Peyer's patch (tissue), 4 donors: Measurements from ENCODE around the gene LTBP2. TPM values are rescaled to one million over a fixed set of nuclear protein-coding genes. Genes with fewer than 3 reads are reported as not detected.
A peak's percentile ranks its signal among the peaks of the same experiment; 100 is the strongest.

ENCODE experiments used
- DNase-seq, 3 donors: peaks; one replicate each; pipeline ENCODE4 v3.0.0-alpha.2; 2017 to 2019
- H3K27ac ChIP-seq, 4 donors: fragments of 200-600 bp; sonication (generic); one replicate each; pipeline ENCODE4 v1.5.1; 2016 to 2019
- H3K27me3 ChIP-seq, 2 donors: fragments of 200-600 bp; sonication (generic); one replicate each; pipeline ENCODE4 v1.5.1; 2019
- H3K36me3 ChIP-seq, 3 donors: fragments of 200-600 bp; sonication (generic); one replicate each; pipeline ENCODE4 v1.5.1; 2016 to 2019
- H3K4me1 ChIP-seq, 4 donors: fragments of 200-600 bp; sonication (generic); one replicate each; pipeline ENCODE4 v1.5.1; 2016 to 2019
- H3K4me3 ChIP-seq, 4 donors: fragments of 200-600 bp; sonication (generic); 1 replicate in 3 of 4; 2 replicates in 1 of 4; pipeline ENCODE4 v1.5.1; 2016 to 2019; ENCODE audit warnings: mild to moderate bottlenecking in 1 of 4
- H3K9me3 ChIP-seq, 4 donors: fragments of 200-600 bp; sonication (generic); one replicate each; pipeline ENCODE4 v1.5.1; 2016 to 2019; ENCODE audit warnings: mild to moderate bottlenecking in 1 of 4
- POLR2A ChIP-seq, 2 donors: fragments of 450-650 bp; IDR thresholded peaks; one replicate each; pipeline ENCODE4 v1.5.1; 2017; ENCODE audit warnings: antibody characterized with exemption in 2 of 2, mild to moderate bottlenecking in 2 of 2, moderate library complexity in 2 of 2
- total RNA-seq, 4 donors: library from RNA; depleted of rRNA; stranded (reverse); fragments of >200 nt; gene quantifications; one replicate each; pipeline ENCODE4 v1.1.0, GENCODE V29; 2016
- TF ChIP-seq, protein P1 (sequence below), 6 experiments: fragments of 450-650 bp in 4 of 6; fragments of 200-600 bp in 2 of 6; sonication (generic) in 1 of 6; IDR thresholded peaks; one replicate each; pipeline ENCODE4 v1.5.1; 2017 to 2019; ENCODE audit warnings: antibody characterized with exemption in 6 of 6, mild to moderate bottlenecking in 3 of 6, moderate library complexity in 1 of 6

The LTBP2 gene
- total RNA-seq, 4 donors from 2014 or later = 10.7 to 34.7 (median 16.0) TPM

DNA sequence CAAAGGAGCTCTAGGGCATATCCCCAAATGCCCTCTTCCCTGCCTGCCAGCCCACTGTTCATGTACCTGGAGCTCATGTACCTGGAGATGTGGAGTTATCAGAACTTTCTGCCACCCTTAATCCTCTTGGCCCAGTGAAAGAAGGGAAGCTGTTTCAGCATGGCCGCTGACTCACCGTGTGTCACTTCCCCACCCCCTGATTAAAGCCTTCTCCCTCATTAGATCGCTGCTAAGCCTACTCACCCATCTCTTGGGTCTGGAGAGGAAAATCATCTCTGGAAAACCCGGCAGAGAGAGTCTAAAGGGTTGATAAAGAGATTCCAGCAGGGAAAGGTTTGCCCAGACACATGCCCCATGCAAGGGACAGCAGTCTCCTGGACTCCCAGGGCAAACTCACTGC, 4.5 kb upstream of the LTBP2 start:
- Histone ChIP-seq H3K4me1 (peaks cover 0 to 39% (median 11%) of the 10 kb centered on the region in 4 donors), H3K27ac (no peak overlapping the region), H3K9me3 (no peaks in the 10 kb centered on the region), H3K36me3 (no peaks in the 10 kb centered on the region), H3K4me3 (no peak overlapping the region), H3K27me3 (peaks cover 0 to 3% of the 10 kb centered on the region in 2 donors)
- TF ChIP-seq, protein P1, sequence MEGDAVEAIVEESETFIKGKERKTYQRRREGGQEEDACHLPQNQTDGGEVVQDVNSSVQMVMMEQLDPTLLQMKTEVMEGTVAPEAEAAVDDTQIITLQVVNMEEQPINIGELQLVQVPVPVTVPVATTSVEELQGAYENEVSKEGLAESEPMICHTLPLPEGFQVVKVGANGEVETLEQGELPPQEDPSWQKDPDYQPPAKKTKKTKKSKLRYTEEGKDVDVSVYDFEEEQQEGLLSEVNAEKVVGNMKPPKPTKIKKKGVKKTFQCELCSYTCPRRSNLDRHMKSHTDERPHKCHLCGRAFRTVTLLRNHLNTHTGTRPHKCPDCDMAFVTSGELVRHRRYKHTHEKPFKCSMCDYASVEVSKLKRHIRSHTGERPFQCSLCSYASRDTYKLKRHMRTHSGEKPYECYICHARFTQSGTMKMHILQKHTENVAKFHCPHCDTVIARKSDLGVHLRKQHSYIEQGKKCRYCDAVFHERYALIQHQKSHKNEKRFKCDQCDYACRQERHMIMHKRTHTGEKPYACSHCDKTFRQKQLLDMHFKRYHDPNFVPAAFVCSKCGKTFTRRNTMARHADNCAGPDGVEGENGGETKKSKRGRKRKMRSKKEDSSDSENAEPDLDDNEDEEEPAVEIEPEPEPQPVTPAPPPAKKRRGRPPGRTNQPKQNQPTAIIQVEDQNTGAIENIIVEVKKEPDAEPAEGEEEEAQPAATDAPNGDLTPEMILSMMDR (IDR thresholded peaks at IDR 0.05) = no peak
- no peak for TF ChIP-seq POLR2A (IDR thresholded peaks at IDR 0.05)
- DNase-seq = no peak

GRCh38 chr14:74615735-74616134, 3.7 kb upstream of the LTBP2 start:
- H3K4me1 ChIP-seq = peaks cover 0 to 42% (median 12%) of the 10 kb centered on the region in 4 donors

GRCh38 chr14:74614508-74615495, 2.8 kb upstream of the LTBP2 start:
- no peak overlapping the region for H3K4me3 ChIP-seq
- TF ChIP-seq, protein P1 (IDR thresholded peaks at IDR 0.05) = no peak
- TF ChIP-seq POLR2A (IDR thresholded peaks at IDR 0.05) = no peak
- H3K27ac ChIP-seq = no peak overlapping the region
- no peaks in the 10 kb centered on the region for H3K36me3 ChIP-seq
- H3K9me3 ChIP-seq = no peaks in the 10 kb centered on the region
- peaks cover 0 to 8% of the 10 kb centered on the region in 2 donors for H3K27me3 ChIP-seq
- no peak for DNase-seq
- H3K4me1 ChIP-seq = peaks cover 0 to 33% (median 12%) of the 10 kb centered on the region in 4 donors

More at GRCh38 chr14:74615735-74616134, 3.7 kb upstream of the LTBP2 start:
- Histone ChIP-seq H3K4me3 (no peak overlapping the region), H3K27me3 (peaks cover 0 to 8% of the 10 kb centered on the region in 2 donors), H3K27ac (no peak overlapping the region), H3K36me3 (no peaks in the 10 kb centered on the region), H3K9me3 (no peaks in the 10 kb centered on the region)
- no peak for TF ChIP-seq POLR2A (IDR thresholded peaks at IDR 0.05)
- TF ChIP-seq, protein P1 (IDR thresholded peaks at IDR 0.05) = no peak
- no peak for DNase-seq

- TF ChIP-seq, protein P1 (IDR thresholded peaks at IDR 0.05) = no peak
- no peak for TF ChIP-seq POLR2A (IDR thresholded peaks at IDR 0.05)
- Histone ChIP-seq H3K27ac (no peak overlapping the region), H3K27me3 (peaks cover 0 to 8% of the 10 kb centered on the region in 2 donors), H3K9me3 (no peaks in the 10 kb centered on the region), H3K4me1 (peaks cover 0 to 27% (median 8%) of the 10 kb centered on the region in 4 donors), H3K36me3 (no peaks in the 10 kb centered on the region), H3K4me3 (no peak overlapping the region)
- DNase-seq = no peak
Measured at GRCh38 chr14:74613211-74613914, 1.3 kb upstream of the LTBP2 start.

GRCh38 chr14:74612350-74613021, 449 bp upstream of the LTBP2 start:
- peak; percentile 74 to 91 (median 84) for DNase-seq
- peak overlapping the region; percentile 50 to 71 (median 62) for H3K4me3 ChIP-seq
- TF ChIP-seq POLR2A (IDR thresholded peaks at IDR 0.05) = no peak
- TF ChIP-seq, protein P1 (IDR thresholded peaks at IDR 0.05) = peak; percentile 46 to 92 (median 66)
- H3K27me3 ChIP-seq = peaks cover 0 to 8% of the 10 kb centered on the region in 2 donors
- H3K27ac ChIP-seq = peak overlapping the region in 2 of 4 donors; percentile 3 to 63
- no peaks in the 10 kb centered on the region for H3K36me3 ChIP-seq
- no peaks in the 10 kb centered on the region for H3K9me3 ChIP-seq
- H3K4me1 ChIP-seq = peaks cover 0 to 23% (median 6%) of the 10 kb centered on the region in 4 donors
